Astrocyte of the cerebellum (primary cell): ENCODE measurements around the gene P2RY11.

Experiments
- DNase-seq: peaks from one replicate; pipeline ENCODE4 v3.0.0-alpha.2; 2011; ENCODE audit warnings: low read depth
- H3K4me3 ChIP-seq: 2 replicates; pipeline ENCODE4 v1.5.1; 2011; ENCODE audit warnings: mild to moderate bottlenecking, low read depth, low read length, moderate library complexity
- CTCF ChIP-seq: IDR thresholded peaks from 2 replicates; pipeline ENCODE4 v1.5.1; 2012; ENCODE audit warnings: low read length, low read depth, moderate library complexity, mild to moderate bottlenecking; ENCODE audit errors: missing control alignments
- in situ Hi-C: cut with HindIII; loops from 2 replicates; pipeline ENCODE4 v1.10.0; 2017; ENCODE audit warnings: low sequenced_read_pairs

The P2RY11 gene

GRCh38 chr19:10138879-10139795 lies 27.6 kb downstream of the P2RY11 start:
- in situ Hi-C loops: no loop called here
- no peak for DNase-seq
- no peak for TF ChIP-seq CTCF
- H3K4me3 ChIP-seq: no peak overlapping the region

GRCh38 chr19:10139952-10140351 lies 28.5 kb downstream of the P2RY11 start:
- in situ Hi-C loops: no loop called here
- no peak for TF ChIP-seq CTCF
- no peak overlapping the region for H3K4me3 ChIP-seq
- no peak for DNase-seq

- in situ Hi-C loops: no loop called here
- no peak for TF ChIP-seq CTCF
- DNase-seq: no peak
- H3K4me3 ChIP-seq: no peak overlapping the region
Observed at GRCh38 chr19:10141479-10141878, 30.0 kb downstream of the P2RY11 start.

- H3K4me3 ChIP-seq: no peak overlapping the region
- in situ Hi-C loops: no loop called here
- DNase-seq: no peak
- no peak for TF ChIP-seq CTCF
Observed at GRCh38 chr19:10141973-10142372, 30.5 kb downstream of the P2RY11 start.

GRCh38 chr19:10142701-10143375 lies 31.3 kb downstream of the P2RY11 start:
- DNase-seq: no peak
- in situ Hi-C loops: no loop called here
- no peak overlapping the region for H3K4me3 ChIP-seq
- TF ChIP-seq CTCF: no peak

- no peak overlapping the region for H3K4me3 ChIP-seq
- TF ChIP-seq CTCF: no peak
- in situ Hi-C loops: no loop called here
- DNase-seq: no peak
Observed at GRCh38 chr19:10143681-10144080, 32.2 kb downstream of the P2RY11 start.
